LNCAP (cell line): ENCODE data around the gene LNP1.

Experiments used
- TF ChIP-seq, protein P1 (sequence below): fragments of 450-650 bp; IDR thresholded peaks from 2 replicates; pipeline ENCODE4 v1.5.1; 2017; ENCODE audit warnings: mild to moderate bottlenecking

The LNP1 gene

DNA sequence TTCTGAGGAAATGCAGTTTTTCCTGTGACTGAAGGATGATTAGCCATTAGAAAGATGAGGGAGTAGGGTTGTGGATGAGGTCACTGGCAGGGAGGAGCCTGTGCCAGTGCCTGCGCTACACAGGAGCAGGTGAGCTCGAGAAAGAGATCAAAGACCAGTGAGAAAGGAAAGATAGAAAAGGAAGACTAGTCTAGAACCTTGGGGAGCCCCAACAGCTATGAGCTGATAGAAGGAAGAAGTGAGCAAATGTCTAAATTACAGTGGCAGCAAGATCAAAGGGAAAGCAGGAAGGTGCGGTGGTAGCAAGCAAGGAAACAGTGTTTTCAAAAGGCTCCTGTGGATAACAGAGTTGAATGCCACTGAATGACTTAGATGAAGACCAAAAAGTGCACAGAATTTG is 39.6 kb downstream of the LNP1 start:
- TF ChIP-seq, protein P1, sequence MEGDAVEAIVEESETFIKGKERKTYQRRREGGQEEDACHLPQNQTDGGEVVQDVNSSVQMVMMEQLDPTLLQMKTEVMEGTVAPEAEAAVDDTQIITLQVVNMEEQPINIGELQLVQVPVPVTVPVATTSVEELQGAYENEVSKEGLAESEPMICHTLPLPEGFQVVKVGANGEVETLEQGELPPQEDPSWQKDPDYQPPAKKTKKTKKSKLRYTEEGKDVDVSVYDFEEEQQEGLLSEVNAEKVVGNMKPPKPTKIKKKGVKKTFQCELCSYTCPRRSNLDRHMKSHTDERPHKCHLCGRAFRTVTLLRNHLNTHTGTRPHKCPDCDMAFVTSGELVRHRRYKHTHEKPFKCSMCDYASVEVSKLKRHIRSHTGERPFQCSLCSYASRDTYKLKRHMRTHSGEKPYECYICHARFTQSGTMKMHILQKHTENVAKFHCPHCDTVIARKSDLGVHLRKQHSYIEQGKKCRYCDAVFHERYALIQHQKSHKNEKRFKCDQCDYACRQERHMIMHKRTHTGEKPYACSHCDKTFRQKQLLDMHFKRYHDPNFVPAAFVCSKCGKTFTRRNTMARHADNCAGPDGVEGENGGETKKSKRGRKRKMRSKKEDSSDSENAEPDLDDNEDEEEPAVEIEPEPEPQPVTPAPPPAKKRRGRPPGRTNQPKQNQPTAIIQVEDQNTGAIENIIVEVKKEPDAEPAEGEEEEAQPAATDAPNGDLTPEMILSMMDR, result no peak

DNA sequence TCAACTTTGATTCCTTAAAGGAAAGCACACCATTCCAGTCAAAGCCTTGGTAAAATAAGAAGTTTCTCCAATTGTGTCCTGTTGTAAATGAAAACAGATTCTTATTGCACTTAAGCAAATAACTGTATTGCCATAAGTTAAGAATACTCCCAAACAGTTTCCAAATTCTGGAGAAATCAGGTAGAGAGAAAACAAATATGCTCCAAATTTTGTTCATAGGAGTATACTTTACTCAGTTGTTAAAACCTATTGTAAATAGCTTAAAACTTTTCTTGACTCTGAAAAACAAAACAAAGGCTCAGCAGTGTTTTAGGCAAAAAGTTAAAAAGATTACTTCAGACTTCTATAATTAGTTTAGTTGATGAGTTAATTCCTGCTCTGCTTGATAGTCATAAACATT is 42.4 kb downstream of the LNP1 start:
- TF ChIP-seq, protein P1, result no peak

DNA sequence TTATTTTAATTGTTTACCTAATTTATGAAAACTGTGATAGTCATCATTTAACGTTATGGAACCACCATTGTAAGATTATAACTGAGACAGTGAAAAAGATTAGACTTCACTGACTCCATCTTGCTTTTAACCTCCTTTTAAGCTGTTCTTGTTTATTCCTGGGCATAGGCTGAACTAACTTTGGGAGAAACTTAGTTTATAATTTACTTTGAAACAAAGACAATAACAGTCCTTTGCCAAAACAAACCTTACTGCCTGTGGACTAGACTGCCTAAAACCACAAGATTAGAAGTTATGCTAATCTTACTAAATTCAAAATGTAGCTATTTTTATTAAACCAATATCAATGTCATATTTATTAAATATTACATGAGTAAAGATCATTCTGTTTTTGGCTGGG is 46.7 kb downstream of the LNP1 start:
- TF ChIP-seq, protein P1, result no peak

DNA sequence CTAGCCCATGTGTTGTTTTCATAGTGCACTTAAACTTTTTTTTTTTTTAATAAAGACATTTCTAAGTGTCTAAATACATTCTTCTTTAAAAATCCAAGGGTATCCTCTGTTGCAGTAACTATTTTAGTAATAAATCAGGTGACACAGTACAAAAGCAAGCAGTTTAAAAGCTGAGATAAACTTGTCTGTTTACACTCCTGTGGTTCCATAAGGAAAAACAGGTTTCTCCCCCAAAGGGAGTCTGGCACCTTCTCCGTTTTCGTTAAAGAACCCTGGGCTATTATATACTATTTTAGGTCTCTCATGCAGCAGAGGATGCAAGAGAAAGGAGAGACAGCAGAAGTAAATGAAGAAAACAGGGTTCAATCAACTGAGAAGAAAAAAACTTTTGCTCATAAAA is 47.9 kb downstream of the LNP1 start:
- TF ChIP-seq, protein P1, result no peak

DNA sequence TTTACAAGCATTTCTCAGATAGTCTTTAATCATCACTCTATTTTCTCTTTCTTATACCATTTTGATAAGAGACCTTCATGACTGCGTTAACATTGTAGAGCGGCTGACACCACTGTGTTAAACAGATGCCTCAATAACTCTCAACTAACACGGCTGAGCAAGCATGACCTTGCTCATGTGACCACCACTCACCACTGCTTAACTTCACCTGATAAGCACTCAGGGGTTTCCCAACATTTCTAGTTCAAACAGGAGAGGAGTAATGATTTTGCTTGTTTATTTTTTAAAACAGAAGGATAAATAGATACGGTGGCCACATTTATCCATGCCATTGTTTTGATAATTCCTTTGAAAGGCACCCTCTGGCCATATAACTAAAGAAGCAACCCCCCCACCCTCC is 53.3 kb downstream of the LNP1 start:
- TF ChIP-seq, protein P1, result no peak

DNA sequence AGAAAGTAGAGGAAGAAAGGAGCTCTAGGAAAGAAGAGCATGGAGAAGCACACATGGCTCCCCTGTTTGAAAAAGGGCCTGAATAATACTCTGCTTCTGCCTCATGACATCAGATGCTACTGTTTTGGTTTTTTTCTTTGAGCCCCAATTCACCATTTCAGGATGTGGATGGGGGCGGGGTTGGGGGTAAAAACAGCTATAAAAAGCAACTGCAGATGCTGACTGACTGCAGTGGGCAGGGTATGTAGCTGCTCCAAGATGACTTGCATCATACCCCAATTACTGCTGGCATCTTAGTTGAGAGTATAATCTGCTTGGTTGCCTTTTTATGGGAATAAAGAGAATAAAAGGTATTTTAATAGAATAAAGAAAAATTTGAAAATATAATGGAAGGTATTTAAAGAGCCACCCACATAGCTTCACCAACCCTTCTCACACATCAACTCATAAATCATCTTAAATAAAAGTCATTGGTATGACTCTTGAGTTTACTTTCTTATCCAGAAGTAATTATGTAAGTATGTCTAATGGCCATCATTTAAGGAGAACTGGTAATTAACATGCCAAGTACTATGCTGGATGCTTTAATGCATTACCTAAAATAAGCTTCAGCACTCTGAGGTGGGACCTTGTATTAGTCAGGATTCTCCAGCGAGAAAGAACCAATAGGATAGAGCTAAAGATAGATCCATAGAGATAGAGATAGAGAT is 54.7 kb downstream of the LNP1 start:
- TF ChIP-seq, protein P1, result no peak

DNA sequence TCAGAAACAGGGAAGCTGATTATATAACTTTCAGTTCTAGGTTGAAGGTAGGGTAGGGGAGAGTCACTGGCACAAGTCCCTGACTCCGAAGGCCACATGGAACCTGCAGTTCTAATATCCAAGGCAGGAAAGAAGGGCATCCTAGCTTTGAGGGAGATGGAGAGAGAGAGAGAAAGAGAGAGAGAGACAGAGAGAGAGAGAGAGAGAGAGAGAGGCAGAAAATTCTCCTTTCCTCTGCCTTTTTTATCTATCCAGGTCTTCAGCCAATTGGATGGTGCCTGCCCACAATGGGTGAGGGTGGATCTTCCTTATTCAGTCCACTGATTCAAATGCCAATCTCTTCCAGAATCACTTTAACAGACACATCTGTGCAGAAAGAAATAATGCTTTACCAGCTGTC is 55.4 kb downstream of the LNP1 start:
- TF ChIP-seq, protein P1, result no peak

DNA sequence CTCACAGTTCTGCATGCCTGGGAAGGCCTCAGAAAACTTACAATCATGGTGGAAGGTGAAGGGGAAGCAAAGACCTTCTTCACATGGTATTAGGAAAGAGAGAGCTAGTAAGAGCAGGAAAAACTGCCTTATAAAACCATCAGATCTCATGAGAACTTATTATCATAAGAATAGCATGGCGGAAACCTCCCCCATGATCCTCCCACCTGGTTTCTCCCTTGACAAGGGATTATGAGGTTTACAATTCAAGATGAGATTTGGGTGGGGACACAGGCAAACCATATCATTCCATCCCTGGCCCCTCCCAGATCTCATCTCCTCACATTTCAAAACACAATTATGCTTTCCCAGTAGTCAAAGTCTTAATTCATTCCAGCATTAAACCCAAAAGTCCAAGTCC is 56.5 kb downstream of the LNP1 start:
- TF ChIP-seq, protein P1, result no peak
